GM13977 (cell line): ENCODE measurements around the gene SAP30BP.

Experiments used
- DNase-seq: peaks from one replicate; pipeline ENCODE4 v3.0.0; 2012; ENCODE audit warnings: low spot score
- CTCF ChIP-seq: IDR thresholded peaks from 2 replicates; pipeline ENCODE4 v1.5.1; 2012; ENCODE audit warnings: mild to moderate bottlenecking, control low read depth; ENCODE audit not compliant: insufficient read depth; ENCODE audit errors: extremely low read depth, missing control alignments
- in situ Hi-C: fragments of 300-500 bp; cut with MboI; formaldehyde crosslinking; loops from one replicate; pipeline ENCODE4 v1.12.0; 2022; ENCODE audit warnings: low sequenced_read_pairs, low pct_unique_long_range_greater_than_20kb, mixed read lengths, inconsistent platforms; ENCODE audit not compliant: unreplicated experiment

SAP30BP gene

DNA sequence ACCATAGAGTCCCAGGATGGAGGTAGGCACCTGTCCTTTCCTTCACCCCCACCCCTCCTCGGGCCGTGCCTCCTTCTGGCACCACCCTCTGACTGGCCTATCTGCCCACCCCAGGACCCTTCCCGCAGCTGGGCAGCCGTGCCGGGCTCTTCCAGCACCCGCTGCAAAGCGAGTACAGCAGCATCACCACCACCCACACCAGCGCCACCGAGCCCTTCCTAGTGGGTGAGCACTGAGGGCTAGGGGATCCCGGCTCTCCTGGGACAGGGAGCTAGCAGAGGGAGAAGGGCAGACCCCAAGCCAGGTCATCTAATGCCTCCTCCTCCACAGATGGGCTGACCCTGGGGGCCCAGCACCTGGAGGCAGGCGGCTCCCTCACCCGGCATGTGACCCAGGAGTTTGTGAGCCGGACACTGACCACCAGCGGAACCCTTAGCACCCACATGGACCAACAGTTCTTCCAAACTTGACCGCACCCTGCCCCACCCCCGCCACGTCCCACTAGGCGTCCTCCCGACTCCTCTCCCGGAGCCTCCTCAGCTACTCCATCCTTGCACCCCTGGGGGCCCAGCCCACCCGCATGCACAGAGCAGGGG is 90.0 kb downstream of the SAP30BP start:
- no peak for TF ChIP-seq CTCF
- in situ Hi-C loops, result no loop called here
- DNase-seq, result no peak
